GM12878 (cell line): ENCODE results near the gene TTLL7. TPM values are rescaled to one million over a fixed set of nuclear protein-coding genes. Genes with fewer than 3 reads are reported as not detected.

Experiments used
- ATAC-seq: fragments of 200-7000 bp; cut with Tn5 transposase; 3 replicates; pipeline ENCODE4 v1.9.1; 2020; ENCODE audit warnings: mild to moderate bottlenecking, moderate library complexity
- BruUV-seq: library from RNA; stranded (reverse); fragments of 400-500 nt; replicated peaks from 2 replicates; lab custom pipeline; 2021; lab: Mats Ljungman, UMichigan
- CTCF ChIA-PET: fragments of 300-600 bp; sonication (Branson Sonifier 250); formaldehyde crosslinking; extraction: SDS; loops from one replicate; lab custom pipeline; 2021; ENCODE audit warnings: inconsistent platforms; lab: Yijun Ruan, JAX
- POLR2A ChIA-PET: fragments of 350-600 bp; formaldehyde crosslinking; extraction: SDS; loops from one replicate; lab custom pipeline; 2021; ENCODE audit warnings: inconsistent platforms; lab: Charles Lee
- RAD21 ChIA-PET: fragments of 300-600 bp; sonication (Branson Sonifier 250); formaldehyde crosslinking; loops from one replicate; lab custom pipeline; 2023; ENCODE audit warnings: antibody characterized with exemption; ENCODE audit not compliant: unreplicated experiment; lab: Charles Lee
- SMC1A ChIA-PET: fragments of 300-600 bp; sonication (Branson Sonifier 250); formaldehyde crosslinking; loops from one replicate; lab custom pipeline; 2023; ENCODE audit not compliant: unreplicated experiment, uncharacterized antibody; lab: Charles Lee
- DNase-seq: peaks from one replicate; pipeline ENCODE4 v3.0.0-alpha.2; 2011; ENCODE audit warnings: low read depth, low spot score
- FAIRE-seq: peaks from 3 replicates; lab custom pipeline; 2011; peaks lifted over from hg19 to GRCh38; lab: Jason Lieb, UNC
- H2AFZ ChIP-seq: 2 replicates; pipeline ENCODE4 v1.6.0; 2011; ENCODE audit warnings: low read depth, low read length, control low read depth; ENCODE audit not compliant: control insufficient read depth
- H3K27ac ChIP-seq: 2 replicates; pipeline ENCODE4 v1.5.1; 2011; ENCODE audit warnings: control low read depth; ENCODE audit not compliant: control insufficient read depth, insufficient read depth
- H3K27me3 ChIP-seq, 2 experiments: replicated peaks in 1 of 2; 2 replicates each; pipeline versions ENCODE4 v1.6.0 to v1.6.1; 2011; ENCODE audit warnings: low read length in 1 of 2; ENCODE audit not compliant: control insufficient read depth in 2 of 2, insufficient read depth in 2 of 2
- H3K36me3 ChIP-seq, 2 experiments: 2 replicates each; pipeline ENCODE4 v1.5.1; 2011; ENCODE audit warnings: low read length in 1 of 2; ENCODE audit not compliant: control insufficient read depth in 2 of 2, insufficient read depth in 2 of 2
- H3K4me1 ChIP-seq: 2 replicates; pipeline ENCODE4 v1.6.1; 2011; ENCODE audit warnings: mild to moderate bottlenecking, low read length, moderate library complexity, mixed read lengths; ENCODE audit not compliant: control insufficient read depth, insufficient read depth
- H3K4me2 ChIP-seq: 2 replicates; pipeline ENCODE4 v1.6.0; 2011; ENCODE audit warnings: control low read depth; ENCODE audit not compliant: control insufficient read depth, insufficient read depth
- H3K4me3 ChIP-seq: fragments of 200-600 bp; sonication (generic); 2 replicates; pipeline ENCODE4 v1.5.1; 2016
- H3K79me2 ChIP-seq: 2 replicates; pipeline ENCODE4 v1.6.0; 2011; ENCODE audit warnings: low read length; ENCODE audit not compliant: control insufficient read depth, insufficient read depth
- H3K9ac ChIP-seq: 2 replicates; pipeline ENCODE4 v1.8.0; 2011; ENCODE audit warnings: low read length, control low read depth, mixed read lengths; ENCODE audit not compliant: control insufficient read depth, insufficient read depth
- H3K9me3 ChIP-seq: replicated peaks from 3 replicates; pipeline ENCODE4 v1.5.1; 2011; ENCODE audit warnings: mild to moderate bottlenecking, low read length; ENCODE audit not compliant: control insufficient read depth, insufficient read depth
- H4K20me1 ChIP-seq: 2 replicates; pipeline ENCODE4 v1.6.0; 2011; ENCODE audit not compliant: control insufficient read depth, insufficient read depth
- CREB1 ChIP-seq: IDR thresholded peaks from 2 replicates; pipeline ENCODE4 v1.6.1; 2012; ENCODE audit warnings: low read depth, mild to moderate bottlenecking, inconsistent platforms
- GATAD2B ChIP-seq: fragments of 450-650 bp; conservative IDR thresholded peaks from 2 replicates; pipeline ENCODE4 v1.6.1; 2017; ENCODE audit warnings: low read depth, mild to moderate bottlenecking, moderate library complexity
- JUND ChIP-seq: IDR thresholded peaks from 2 replicates; pipeline ENCODE4 v1.6.1; 2012; ENCODE audit warnings: low read depth, mild to moderate bottlenecking, low read length, improper control_type of control experiment, moderate library complexity
- POU2F2 ChIP-seq: IDR thresholded peaks from 3 replicates; pipeline ENCODE4 v1.6.1; 2011; ENCODE audit warnings: low read depth, mild to moderate bottlenecking, low read length, borderline replicate concordance
- SREBF2 ChIP-seq: IDR thresholded peaks from 2 replicates; pipeline ENCODE4 v1.6.1; 2012; ENCODE audit warnings: mild to moderate bottlenecking, low read length
- WGBS: methylation state at CpG from one replicate; pipeline ENCODE4 v1.1.6; 2016; ENCODE audit warnings: low lambda C conversion rate; ENCODE audit not compliant: insufficient replicate concordance, insufficient coverage; ENCODE audit errors: missing lambda C conversion rate; 5-methylcytosine and 5-hydroxymethylcytosine counted together
- in situ Hi-C: fragments of 300-500 bp; cut with MboI; formaldehyde crosslinking; loops from 9 replicates; pipeline ENCODE4 v1.14.3; 2018; ENCODE audit warnings: mixed read lengths
- intact Hi-C: fragments of 100-400 bp; cut with micrococcal nuclease; formaldehyde crosslinking; loops from one replicate; pipeline ENCODE4 v1.14.2; 2022; ENCODE audit not compliant: unreplicated experiment
- polyA plus RNA-seq, 11 experiments: library from polyadenylated mRNA; depleted of rRNA in 4 of 11; unstranded in 6 of 11; stranded (reverse) in 5 of 11; fragments of >200 nt; fragmentation: Nextera tagmentation in 4 of 11; fragmentation: Illumina TruSeq in 1 of 11; extraction: Ambion mirVana in 4 of 11; extraction: Trizol in 1 of 11; gene quantifications; 1 replicate in 1 of 11; 2 replicates in 10 of 11; pipeline versions ENCODE4 v1.2.1 to v1.2.3, GENCODE V29; 2011 to 2016; ENCODE audit warnings: inconsistent platforms in 2 of 11, missing spikeins in 2 of 11, low read depth in 1 of 11
- total RNA-seq, 4 experiments: library from RNA; depleted of rRNA in 3 of 4; stranded (reverse); fragments of >200 nt in 3 of 4; fragmentation: Illumina TruSeq in 1 of 4; extraction: Trizol in 1 of 4; gene quantifications; 2 replicates each; pipeline versions ENCODE4 v1.2.1 to v1.2.3, GENCODE V29; 2013 to 2021
- TF ChIP-seq, protein P1 (sequence below): fragments of 450-650 bp; IDR thresholded peaks from 2 replicates; pipeline ENCODE4 v1.6.1; 2017; ENCODE audit warnings: mild to moderate bottlenecking, moderate library complexity
- TF ChIP-seq, protein P2 (sequence below): fragments of 450-650 bp; IDR thresholded peaks from 2 replicates; pipeline ENCODE4 v1.6.1; 2016; ENCODE audit warnings: mild to moderate bottlenecking, moderate library complexity, borderline replicate concordance
- TF ChIP-seq, protein P3 (sequence below): fragments of 450-650 bp; IDR thresholded peaks from 2 replicates; pipeline ENCODE4 v1.6.1; 2016; ENCODE audit warnings: mild to moderate bottlenecking

The TTLL7 gene
- total and polyA plus RNA-seq, 10 of the 15 experiments (the other 5 are each of a cell fraction or from before 2014, with no cell fraction given) = 0.03 to 1.4 (median 0.61) TPM

DNA sequence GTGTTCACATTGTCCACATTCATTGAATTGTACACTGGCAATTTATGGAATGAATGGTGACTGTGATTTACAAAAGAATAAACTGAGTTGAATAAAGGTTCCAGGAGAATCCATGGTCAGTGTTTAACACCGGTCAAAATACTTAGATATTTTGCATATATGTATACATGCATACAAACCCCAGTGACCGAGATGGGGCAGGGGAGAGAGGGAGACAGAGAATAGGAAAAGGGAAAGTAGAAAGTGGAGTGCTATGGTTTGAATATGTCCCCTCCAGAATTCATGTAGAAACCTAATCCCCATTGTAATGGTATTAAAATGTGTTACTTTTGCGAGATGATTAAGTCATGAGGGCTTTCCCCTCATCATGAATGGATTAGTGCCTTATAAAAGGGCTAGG lies 154.4 kb downstream of the TTLL7 start:
- FAIRE-seq = no peak
- intact Hi-C loops = no loop called here
- in situ Hi-C loops = no loop called here
- 20% methylated on average over 3 of the region's 3 CpGs for WGBS
- H3K79me2 ChIP-seq = no peaks in the 10 kb centered on the region
- CTCF ChIA-PET = no interaction called here
- H3K9me3 ChIP-seq = no peaks in the 10 kb centered on the region
- no peak overlapping the region for H3K9ac ChIP-seq
- ATAC-seq = no peak
- no peaks in the 10 kb centered on the region for H3K27me3 ChIP-seq
- DNase-seq = no peak
- no peak overlapping the region for H2AFZ ChIP-seq
- SMC1A ChIA-PET = no interaction called here
- RAD21 ChIA-PET = no interaction called here
- TF ChIP-seq, protein P1, sequence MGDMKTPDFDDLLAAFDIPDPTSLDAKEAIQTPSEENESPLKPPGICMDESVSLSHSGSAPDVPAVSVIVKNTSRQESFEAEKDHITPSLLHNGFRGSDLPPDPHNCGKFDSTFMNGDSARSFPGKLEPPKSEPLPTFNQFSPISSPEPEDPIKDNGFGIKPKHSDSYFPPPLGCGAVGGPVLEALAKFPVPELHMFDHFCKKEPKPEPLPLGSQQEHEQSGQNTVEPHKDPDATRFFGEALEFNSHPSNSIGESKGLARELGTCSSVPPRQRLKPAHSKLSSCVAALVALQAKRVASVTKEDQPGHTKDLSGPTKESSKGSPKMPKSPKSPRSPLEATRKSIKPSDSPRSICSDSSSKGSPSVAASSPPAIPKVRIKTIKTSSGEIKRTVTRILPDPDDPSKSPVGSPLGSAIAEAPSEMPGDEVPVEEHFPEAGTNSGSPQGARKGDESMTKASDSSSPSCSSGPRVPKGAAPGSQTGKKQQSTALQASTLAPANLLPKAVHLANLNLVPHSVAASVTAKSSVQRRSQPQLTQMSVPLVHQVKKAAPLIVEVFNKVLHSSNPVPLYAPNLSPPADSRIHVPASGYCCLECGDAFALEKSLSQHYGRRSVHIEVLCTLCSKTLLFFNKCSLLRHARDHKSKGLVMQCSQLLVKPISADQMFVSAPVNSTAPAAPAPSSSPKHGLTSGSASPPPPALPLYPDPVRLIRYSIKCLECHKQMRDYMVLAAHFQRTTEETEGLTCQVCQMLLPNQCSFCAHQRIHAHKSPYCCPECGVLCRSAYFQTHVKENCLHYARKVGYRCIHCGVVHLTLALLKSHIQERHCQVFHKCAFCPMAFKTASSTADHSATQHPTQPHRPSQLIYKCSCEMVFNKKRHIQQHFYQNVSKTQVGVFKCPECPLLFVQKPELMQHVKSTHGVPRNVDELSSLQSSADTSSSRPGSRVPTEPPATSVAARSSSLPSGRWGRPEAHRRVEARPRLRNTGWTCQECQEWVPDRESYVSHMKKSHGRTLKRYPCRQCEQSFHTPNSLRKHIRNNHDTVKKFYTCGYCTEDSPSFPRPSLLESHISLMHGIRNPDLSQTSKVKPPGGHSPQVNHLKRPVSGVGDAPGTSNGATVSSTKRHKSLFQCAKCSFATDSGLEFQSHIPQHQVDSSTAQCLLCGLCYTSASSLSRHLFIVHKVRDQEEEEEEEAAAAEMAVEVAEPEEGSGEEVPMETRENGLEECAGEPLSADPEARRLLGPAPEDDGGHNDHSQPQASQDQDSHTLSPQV = no peak
- TF ChIP-seq SREBF2 = no peak
- TF ChIP-seq GATAD2B = no peak
- TF ChIP-seq, protein P2, sequence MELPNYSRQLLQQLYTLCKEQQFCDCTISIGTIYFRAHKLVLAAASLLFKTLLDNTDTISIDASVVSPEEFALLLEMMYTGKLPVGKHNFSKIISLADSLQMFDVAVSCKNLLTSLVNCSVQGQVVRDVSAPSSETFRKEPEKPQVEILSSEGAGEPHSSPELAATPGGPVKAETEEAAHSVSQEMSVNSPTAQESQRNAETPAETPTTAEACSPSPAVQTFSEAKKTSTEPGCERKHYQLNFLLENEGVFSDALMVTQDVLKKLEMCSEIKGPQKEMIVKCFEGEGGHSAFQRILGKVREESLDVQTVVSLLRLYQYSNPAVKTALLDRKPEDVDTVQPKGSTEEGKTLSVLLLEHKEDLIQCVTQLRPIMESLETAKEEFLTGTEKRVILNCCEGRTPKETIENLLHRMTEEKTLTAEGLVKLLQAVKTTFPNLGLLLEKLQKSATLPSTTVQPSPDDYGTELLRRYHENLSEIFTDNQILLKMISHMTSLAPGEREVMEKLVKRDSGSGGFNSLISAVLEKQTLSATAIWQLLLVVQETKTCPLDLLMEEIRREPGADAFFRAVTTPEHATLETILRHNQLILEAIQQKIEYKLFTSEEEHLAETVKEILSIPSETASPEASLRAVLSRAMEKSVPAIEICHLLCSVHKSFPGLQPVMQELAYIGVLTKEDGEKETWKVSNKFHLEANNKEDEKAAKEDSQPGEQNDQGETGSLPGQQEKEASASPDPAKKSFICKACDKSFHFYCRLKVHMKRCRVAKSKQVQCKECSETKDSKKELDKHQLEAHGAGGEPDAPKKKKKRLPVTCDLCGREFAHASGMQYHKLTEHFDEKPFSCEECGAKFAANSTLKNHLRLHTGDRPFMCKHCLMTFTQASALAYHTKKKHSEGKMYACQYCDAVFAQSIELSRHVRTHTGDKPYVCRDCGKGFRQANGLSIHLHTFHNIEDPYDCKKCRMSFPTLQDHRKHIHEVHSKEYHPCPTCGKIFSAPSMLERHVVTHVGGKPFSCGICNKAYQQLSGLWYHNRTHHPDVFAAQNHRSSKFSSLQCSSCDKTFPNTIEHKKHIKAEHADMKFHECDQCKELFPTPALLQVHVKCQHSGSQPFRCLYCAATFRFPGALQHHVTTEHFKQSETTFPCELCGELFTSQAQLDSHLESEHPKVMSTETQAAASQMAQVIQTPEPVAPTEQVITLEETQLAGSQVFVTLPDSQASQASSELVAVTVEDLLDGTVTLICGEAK = no peak
- TF ChIP-seq POU2F2 = no peak
- TF ChIP-seq CREB1 = no peak
- TF ChIP-seq, protein P3, sequence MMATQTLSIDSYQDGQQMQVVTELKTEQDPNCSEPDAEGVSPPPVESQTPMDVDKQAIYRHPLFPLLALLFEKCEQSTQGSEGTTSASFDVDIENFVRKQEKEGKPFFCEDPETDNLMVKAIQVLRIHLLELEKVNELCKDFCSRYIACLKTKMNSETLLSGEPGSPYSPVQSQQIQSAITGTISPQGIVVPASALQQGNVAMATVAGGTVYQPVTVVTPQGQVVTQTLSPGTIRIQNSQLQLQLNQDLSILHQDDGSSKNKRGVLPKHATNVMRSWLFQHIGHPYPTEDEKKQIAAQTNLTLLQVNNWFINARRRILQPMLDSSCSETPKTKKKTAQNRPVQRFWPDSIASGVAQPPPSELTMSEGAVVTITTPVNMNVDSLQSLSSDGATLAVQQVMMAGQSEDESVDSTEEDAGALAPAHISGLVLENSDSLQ = no peak
- no peak for TF ChIP-seq JUND
- POLR2A ChIA-PET = no interaction called here
- no TSS peak for BruUV-seq
- H3K4me2 ChIP-seq = no peak overlapping the region
- no peaks in the 10 kb centered on the region for H3K4me1 ChIP-seq
- no peaks in the 10 kb centered on the region for H3K36me3 ChIP-seq
- H3K27ac ChIP-seq = no peak overlapping the region
- no peak overlapping the region for H3K4me3 ChIP-seq
- H4K20me1 ChIP-seq = no peaks in the 10 kb centered on the region
